ENCODE results near the gene BRSK2. TPM values are rescaled to one million over a fixed set of nuclear protein-coding genes. Genes with fewer than 3 reads are reported as not detected.

Gene BRSK2
- total and polyA plus RNA-seq, 2 donors from 2014 or later: 0.43 to 1.2 TPM

- TF ChIP-seq, protein P1, sequence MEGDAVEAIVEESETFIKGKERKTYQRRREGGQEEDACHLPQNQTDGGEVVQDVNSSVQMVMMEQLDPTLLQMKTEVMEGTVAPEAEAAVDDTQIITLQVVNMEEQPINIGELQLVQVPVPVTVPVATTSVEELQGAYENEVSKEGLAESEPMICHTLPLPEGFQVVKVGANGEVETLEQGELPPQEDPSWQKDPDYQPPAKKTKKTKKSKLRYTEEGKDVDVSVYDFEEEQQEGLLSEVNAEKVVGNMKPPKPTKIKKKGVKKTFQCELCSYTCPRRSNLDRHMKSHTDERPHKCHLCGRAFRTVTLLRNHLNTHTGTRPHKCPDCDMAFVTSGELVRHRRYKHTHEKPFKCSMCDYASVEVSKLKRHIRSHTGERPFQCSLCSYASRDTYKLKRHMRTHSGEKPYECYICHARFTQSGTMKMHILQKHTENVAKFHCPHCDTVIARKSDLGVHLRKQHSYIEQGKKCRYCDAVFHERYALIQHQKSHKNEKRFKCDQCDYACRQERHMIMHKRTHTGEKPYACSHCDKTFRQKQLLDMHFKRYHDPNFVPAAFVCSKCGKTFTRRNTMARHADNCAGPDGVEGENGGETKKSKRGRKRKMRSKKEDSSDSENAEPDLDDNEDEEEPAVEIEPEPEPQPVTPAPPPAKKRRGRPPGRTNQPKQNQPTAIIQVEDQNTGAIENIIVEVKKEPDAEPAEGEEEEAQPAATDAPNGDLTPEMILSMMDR (IDR thresholded peaks at IDR 0.05; ENCODE audit: borderline replicate concordance, extremely low read depth, insufficient read depth): no peak
- Histone ChIP-seq H3K27ac (ENCODE audit: low read depth in 2 of 2, low read length in 2 of 2) (no peak overlapping the region), H3K9ac (ENCODE audit: low read length in 3 of 3) (no peak overlapping the region), H3K9me3 (ENCODE audit: control insufficient read depth in 2 of 3, insufficient read depth in 1 of 3, low read length in 3 of 3) (no peaks in the 10 kb centered on the region), H3K27me3 (ENCODE audit: control insufficient read depth, insufficient read depth, low read length) (no peaks in the 10 kb centered on the region), H3K4me3 (ENCODE audit: low read length in 3 of 3) (no peak overlapping the region), H3K36me3 (ENCODE audit: control insufficient read depth in 2 of 3, insufficient read depth in 3 of 3, low read length in 3 of 3) (no peaks in the 10 kb centered on the region), H3K4me1 (ENCODE audit: control insufficient read depth in 2 of 3, insufficient read depth in 2 of 3, low read depth in 1 of 3, low read length in 3 of 3) (no peaks in the 10 kb centered on the region)
- FAIRE-seq (no peak), DNase-seq (peak in 3 of 5 donors; percentile 41 to 90 (median 56))
- intact Hi-C loops (cut with DNase I): no loop called here
Observed at GRCh38 chr11:1460396-1460985, 70.8 kb downstream of the BRSK2 start.

DNA sequence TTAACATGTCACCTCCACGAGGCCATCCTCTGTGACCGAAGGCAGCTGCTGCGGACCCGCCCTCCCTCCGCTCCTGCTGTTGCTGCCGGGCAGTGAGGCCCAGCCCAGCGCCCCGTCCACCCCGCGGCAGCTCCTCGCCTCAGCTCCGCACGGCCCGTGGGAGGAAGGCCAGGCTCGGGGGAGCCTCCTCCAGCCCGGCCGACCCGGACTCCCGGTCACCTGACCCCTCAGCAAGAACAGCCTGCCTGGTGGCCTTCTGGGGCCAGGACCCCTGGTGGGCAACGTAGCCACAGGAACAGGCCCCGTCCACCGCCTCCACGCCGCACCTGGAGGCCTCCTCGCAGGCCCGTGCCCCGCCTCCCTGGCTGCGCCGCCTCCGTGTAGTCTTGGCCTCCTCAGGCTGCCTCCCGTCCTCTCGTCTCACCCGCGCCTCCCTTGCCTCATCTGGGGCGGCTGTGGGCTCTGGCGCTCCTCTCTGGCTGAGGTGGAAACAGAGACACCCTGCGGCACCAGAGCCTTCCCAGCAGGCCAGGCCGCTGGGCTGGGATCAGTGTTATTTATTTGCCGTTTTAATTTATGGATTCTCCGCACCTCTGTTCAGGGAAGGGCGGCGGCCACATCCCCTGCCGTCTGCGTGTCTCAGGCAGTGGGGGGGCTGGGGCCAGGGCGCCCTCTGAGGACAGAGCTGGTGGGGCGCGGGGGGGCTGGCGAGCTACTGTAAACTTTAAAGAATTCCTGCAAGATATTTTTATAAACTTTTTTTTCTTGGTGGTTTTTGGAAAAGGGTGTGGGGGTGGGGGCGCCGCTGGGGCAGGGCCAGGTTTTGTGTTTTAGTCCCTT, 71.5 kb downstream of the BRSK2 start:
- no peak overlapping the region for H3K9ac ChIP-seq (ENCODE audit: low read length in 3 of 3)
- intact Hi-C loops (cut with DNase I): no loop called here
- peak in 3 of 5 donors; percentile 42 to 60 (median 49) for DNase-seq

GRCh38 chr11:1461826-1462697, 72.3 kb downstream of the BRSK2 start:
- H3K27me3 ChIP-seq (ENCODE audit: control insufficient read depth, insufficient read depth, low read length): no peaks in the 10 kb centered on the region
- H3K4me1 ChIP-seq (ENCODE audit: control insufficient read depth in 2 of 3, insufficient read depth in 2 of 3, low read depth in 1 of 3, low read length in 3 of 3): no peaks in the 10 kb centered on the region
- H3K27ac ChIP-seq (ENCODE audit: low read depth in 2 of 2, low read length in 2 of 2): no peak overlapping the region
- FAIRE-seq: no peak
- intact Hi-C loops (cut with DNase I): no loop called here
- no peak overlapping the region for H3K4me3 ChIP-seq (ENCODE audit: low read length in 3 of 3)
- DNase-seq: no peak
- H3K9me3 ChIP-seq (ENCODE audit: control insufficient read depth in 2 of 3, insufficient read depth in 1 of 3, low read length in 3 of 3): no peaks in the 10 kb centered on the region
- no peak overlapping the region for H3K9ac ChIP-seq (ENCODE audit: low read length in 3 of 3)
- no peaks in the 10 kb centered on the region for H3K36me3 ChIP-seq (ENCODE audit: control insufficient read depth in 2 of 3, insufficient read depth in 3 of 3, low read length in 3 of 3)
- TF ChIP-seq, protein P1 (IDR thresholded peaks at IDR 0.05; ENCODE audit: borderline replicate concordance, extremely low read depth, insufficient read depth): no peak

More for the DNA sequence above, 71.5 kb downstream of the BRSK2 start:
- H3K36me3 ChIP-seq (ENCODE audit: control insufficient read depth in 2 of 3, insufficient read depth in 3 of 3, low read length in 3 of 3): no peaks in the 10 kb centered on the region
- no peak for FAIRE-seq
- no peaks in the 10 kb centered on the region for H3K4me1 ChIP-seq (ENCODE audit: control insufficient read depth in 2 of 3, insufficient read depth in 2 of 3, low read depth in 1 of 3, low read length in 3 of 3)
- H3K4me3 ChIP-seq (ENCODE audit: low read length in 3 of 3): no peak overlapping the region
- H3K27me3 ChIP-seq (ENCODE audit: control insufficient read depth, insufficient read depth, low read length): no peaks in the 10 kb centered on the region
- peak overlapping the region in 1 of 2 donors; percentile 28 for H3K27ac ChIP-seq (ENCODE audit: low read depth in 2 of 2, low read length in 2 of 2)
- TF ChIP-seq, protein P1 (IDR thresholded peaks at IDR 0.05; ENCODE audit: borderline replicate concordance, extremely low read depth, insufficient read depth): no peak
- H3K9me3 ChIP-seq (ENCODE audit: control insufficient read depth in 2 of 3, insufficient read depth in 1 of 3, low read length in 3 of 3): no peaks in the 10 kb centered on the region
